ENCODE measurements around the gene SYTL3. TPM values are rescaled to one million over a fixed set of nuclear protein-coding genes. Genes with fewer than 3 reads are reported as not detected.

The SYTL3 gene
- total and polyA plus RNA-seq, 2 of the 8 experiments (the other 6 are each of a cell fraction or from before 2014, with no cell fraction given), result 0.27 to 0.99 TPM

DNA sequence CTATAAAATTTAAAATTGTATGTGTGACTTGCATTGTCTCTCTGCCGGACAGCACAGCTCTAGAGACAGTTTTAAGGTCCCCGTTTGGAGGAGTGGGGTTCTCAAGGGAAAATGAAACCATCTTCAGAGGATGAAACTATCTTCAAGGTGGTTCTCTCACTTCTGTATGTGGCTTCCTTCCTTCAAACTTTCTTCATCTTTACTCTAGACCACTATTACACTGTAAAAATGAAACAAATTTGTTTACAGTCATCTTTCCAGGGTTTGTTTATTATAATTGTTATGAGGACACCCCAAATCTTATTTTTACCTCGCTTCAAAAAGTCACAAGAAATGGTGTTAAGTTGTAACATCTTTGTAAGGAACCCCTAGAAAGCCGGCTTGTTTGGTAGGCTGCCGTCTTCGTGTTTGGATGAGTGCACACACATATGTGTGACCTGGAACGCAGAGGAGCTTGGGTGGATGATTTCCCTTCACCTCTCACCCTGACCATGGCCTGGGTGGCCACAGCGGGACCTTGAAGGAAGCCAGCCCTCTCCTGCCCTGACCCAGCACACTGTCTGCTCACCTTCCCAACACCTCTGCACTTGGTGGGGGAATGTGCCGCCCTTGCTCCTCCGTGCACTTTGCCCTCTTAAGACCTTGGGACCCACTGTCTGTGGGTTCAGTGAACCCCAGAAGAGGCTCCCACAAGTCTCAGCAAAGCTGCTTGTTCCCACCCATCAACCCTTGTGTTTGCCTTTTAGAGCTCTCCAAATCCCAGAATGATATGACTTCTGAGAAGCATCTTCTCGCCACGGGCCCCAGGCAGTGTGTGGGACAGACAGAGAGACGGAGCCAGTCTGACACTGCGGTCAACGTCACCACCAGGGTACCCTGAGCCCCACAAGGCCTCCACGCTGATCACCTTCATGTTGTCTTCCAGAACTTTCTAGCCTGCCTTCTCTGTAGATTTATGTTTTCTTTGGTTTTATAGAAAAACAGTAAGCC is 67.8 kb downstream of the SYTL3 start:
- H3K56ac ChIP-seq (replicated peaks; ENCODE audit: insufficient read length, low read depth, low read length), result no peak overlapping the region
- no peaks in the 10 kb centered on the region for H3K79me2 ChIP-seq (ENCODE audit: control insufficient read depth in 1 of 2, insufficient read depth in 2 of 2, low read length in 2 of 2)
- H2BK15ac ChIP-seq (ENCODE audit: low read length), result peak overlapping the region; percentile 81; the same call in 1 of the 2 replicates
- no peak overlapping the region for H2AFZ ChIP-seq (ENCODE audit: low read length)
- peaks cover 0 to 2% of the 10 kb centered on the region in 2 experiments for H4K20me1 ChIP-seq (replicated peaks in 1 of 2; ENCODE audit: control insufficient read depth in 1 of 2, insufficient read depth in 2 of 2, low read length in 2 of 2)
- H3K4ac ChIP-seq (replicated peaks; ENCODE audit: insufficient read length, low read depth, low read length), result peak overlapping the region; percentile 72
- DNase-seq (ENCODE audit: low read depth in 1 of 2, low spot score in 2 of 2) (no peak), FAIRE-seq (no peak)
- no peak overlapping the region for H3K23ac ChIP-seq (ENCODE audit: insufficient read length)
- no peak overlapping the region for H3K9ac ChIP-seq (replicated peaks in 1 of 4; ENCODE audit: extremely low read depth in 1 of 4, low read depth in 3 of 4, low read length in 3 of 4)
- no peak overlapping the region for H3K27ac ChIP-seq (ENCODE audit: low read depth, low read length)
- H3K27me3 ChIP-seq (replicated peaks in 1 of 4; ENCODE audit: control insufficient read depth in 3 of 4, extremely low read depth in 1 of 4, insufficient read depth in 3 of 4, low read length in 3 of 4), result no peaks in the 10 kb centered on the region
- no peak overlapping the region for H2BK120ac ChIP-seq (replicated peaks; ENCODE audit: low read depth, low read length)
- H3K4me3 ChIP-seq (ENCODE audit: extremely low read depth in 1 of 4, insufficient read depth in 2 of 4, low read depth in 3 of 4, low read length in 4 of 4), result no peak overlapping the region
- no peak overlapping the region for H3K4me2 ChIP-seq (ENCODE audit: insufficient read depth in 1 of 2, low read depth in 2 of 2, low read length in 2 of 2)
- no peak overlapping the region; the same call in 1 of the 2 replicates for H2AK5ac ChIP-seq (ENCODE audit: low read depth, low read length)
- H3K14ac ChIP-seq (ENCODE audit: insufficient read length), result no peak overlapping the region
- H2BK5ac ChIP-seq (ENCODE audit: low read depth, low read length), result peak overlapping the region; percentile 66; the same call in 1 of the 2 replicates
- H3K36me3 ChIP-seq (ENCODE audit: control insufficient read depth in 2 of 4, insufficient read depth in 4 of 4, low read length in 3 of 4), result no peaks in the 10 kb centered on the region
- H3K4me1 ChIP-seq (replicated peaks in 1 of 4; ENCODE audit: control insufficient read depth in 3 of 4, insufficient read depth in 4 of 4, low read length in 3 of 4), result peaks cover 0 to 9% (median 3%) of the 10 kb centered on the region in 4 experiments; a peak in 4 of 7 replicates
- H3K9me3 ChIP-seq (ENCODE audit: insufficient read depth in 2 of 2, low read depth in 1 of 2, low read length in 1 of 2), result no peaks in the 10 kb centered on the region
- 91% methylated on average over 16 of the region's 16 CpGs; no CpG with 5 or more reads in 1 of the 2 experiments for WGBS, 2 experiments (ENCODE audit: extremely low coverage in 1 of 2, insufficient coverage in 1 of 2, insufficient read length in 1 of 2, insufficient replicate concordance in 2 of 2, low coverage in 1 of 2, low lambda C conversion rate in 2 of 2, missing lambda C conversion rate in 1 of 2)
- H3K18ac ChIP-seq (ENCODE audit: extremely low read depth, low read length), result peak overlapping the region; percentile 78; the same call in 1 of the 2 replicates
- peak overlapping the region; percentile 70 for H4K91ac ChIP-seq (replicated peaks; ENCODE audit: insufficient read length, low read length)
- no peaks in the 10 kb centered on the region; the same call in 1 of the 2 replicates for H3K23me2 ChIP-seq (ENCODE audit: low read depth, low read length)
- H3K79me1 ChIP-seq (ENCODE audit: low read depth, low read length), result no peaks in the 10 kb centered on the region
- 0 out of 2 replicates have a peak overlapping the region, but pooled peaks have one; percentile 16 for H4K8ac ChIP-seq (ENCODE audit: extremely low read depth, insufficient read depth, low read length)
- H2BK12ac ChIP-seq (ENCODE audit: low read depth, low read length), result peak overlapping the region; percentile 68; the same call in 1 of the 2 replicates
- H4K5ac ChIP-seq (ENCODE audit: insufficient read length, low read depth, low read length), result no peak overlapping the region
- ChIA-PET CTCF (ENCODE audit: partially characterized antibody) (interaction anchor here (0.6 to 4.9 kb wide), 37 partner anchors 10 to 451 kb away, joined by 3 to 37 read pairs (median 6); no protein-coding TSS in a partner anchor), POLR2A (ENCODE audit: partially characterized antibody) (interaction anchor here (0.7 to 5.6 kb wide), 5 partner anchors 10 to 250 kb away, joined by 3 to 38 read pairs (median 4); no protein-coding TSS in a partner anchor)
- H2BK20ac ChIP-seq (ENCODE audit: low read length), result peak overlapping the region; percentile 80
- TF ChIP-seq RFX5 (IDR thresholded peaks at IDR 0.05; ENCODE audit: borderline replicate concordance, low read depth, low read length) (no peak), CREB1 (IDR thresholded peaks at IDR 0.05) (no peak), FOSL1 (IDR thresholded peaks at IDR 0.05; ENCODE audit: insufficient read depth, low read depth, low read length) (no peak)
